ENCODE measurements around the gene CDC42EP4.

The CDC42EP4 gene

DNA sequence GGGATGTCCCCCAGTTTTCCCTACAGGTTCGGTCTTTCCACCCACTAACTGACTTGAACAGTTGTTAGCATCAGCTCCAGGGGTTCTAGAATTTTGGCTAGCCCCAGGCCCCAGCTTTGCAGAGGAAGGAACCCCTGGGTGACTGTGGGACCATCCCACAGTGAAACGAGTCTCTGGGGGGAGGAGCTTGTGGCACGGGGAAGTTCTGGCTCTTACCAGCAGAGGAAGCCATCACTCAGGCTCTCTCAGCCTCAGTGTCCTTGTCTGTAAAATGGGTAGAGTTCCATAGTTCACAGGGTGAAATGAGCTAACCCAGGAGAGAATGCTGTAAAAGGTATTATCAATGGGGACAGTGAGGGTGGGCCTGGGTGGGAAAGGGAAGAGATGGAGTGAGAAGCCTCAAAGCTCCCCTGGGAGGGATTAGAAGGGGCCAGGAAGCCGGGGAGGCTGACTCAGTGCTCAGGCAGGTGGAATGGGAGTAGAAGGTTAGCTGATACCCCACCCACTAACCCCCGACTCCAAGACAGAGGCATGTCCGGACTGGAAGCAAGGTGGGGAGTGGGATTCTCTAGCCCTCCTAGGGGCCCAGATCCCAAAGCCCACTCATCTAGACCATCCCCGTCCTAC lies 30.9 kb upstream of the CDC42EP4 start:
- no peak overlapping the region for H3K27ac ChIP-seq (ENCODE audit: low read length)
- TF ChIP-seq CTCF (IDR thresholded peaks at IDR 0.05; ENCODE audit: low read depth, low read length) (no peak), EZH2phosphoT487 (IDR thresholded peaks at IDR 0.05; ENCODE audit: low read depth) (no peak)
- H3K9me3 ChIP-seq (ENCODE audit: insufficient read depth, low read length) = no peaks in the 10 kb centered on the region
- no peak overlapping the region for H3K4me2 ChIP-seq (ENCODE audit: low read length)
- H4K20me1 ChIP-seq (ENCODE audit: insufficient read depth, low read length) = no peaks in the 10 kb centered on the region
- no peak overlapping the region for H3K9ac ChIP-seq (ENCODE audit: low read length)
- no peaks in the 10 kb centered on the region for H3K4me1 ChIP-seq (ENCODE audit: low read length)
- H3K4me3 ChIP-seq (ENCODE audit: low read length) = no peak overlapping the region
- H2AFZ ChIP-seq (ENCODE audit: low read depth, low read length) = no peak overlapping the region
- H3K27me3 ChIP-seq (ENCODE audit: low read depth, low read length) = peaks cover 6% of the 10 kb centered on the region
- H3K36me3 ChIP-seq (replicated peaks; ENCODE audit: low read depth, low read length) = no peaks in the 10 kb centered on the region
- H3K79me2 ChIP-seq (ENCODE audit: low read length) = no peaks in the 10 kb centered on the region

- no peak overlapping the region for H3K4me2 ChIP-seq (ENCODE audit: low read length)
- H3K4me3 ChIP-seq (ENCODE audit: low read length) = no peak overlapping the region
- H3K27ac ChIP-seq (ENCODE audit: low read length) = no peak overlapping the region
- no peak overlapping the region for H3K9ac ChIP-seq (ENCODE audit: low read length)
- H3K79me2 ChIP-seq (ENCODE audit: low read length) = no peaks in the 10 kb centered on the region
- no peaks in the 10 kb centered on the region for H3K4me1 ChIP-seq (ENCODE audit: low read length)
- no peaks in the 10 kb centered on the region for H3K36me3 ChIP-seq (replicated peaks; ENCODE audit: low read depth, low read length)
- no peaks in the 10 kb centered on the region for H3K9me3 ChIP-seq (ENCODE audit: insufficient read depth, low read length)
- no peaks in the 10 kb centered on the region for H4K20me1 ChIP-seq (ENCODE audit: insufficient read depth, low read length)
- H2AFZ ChIP-seq (ENCODE audit: low read depth, low read length) = no peak overlapping the region
- peaks cover 6% of the 10 kb centered on the region for H3K27me3 ChIP-seq (ENCODE audit: low read depth, low read length)
- TF ChIP-seq EZH2phosphoT487 (IDR thresholded peaks at IDR 0.05; ENCODE audit: low read depth) (no peak), CTCF (IDR thresholded peaks at IDR 0.05; ENCODE audit: low read depth, low read length) (no peak)
Observed at GRCh38 chr17:73342050-73342522, 30.3 kb upstream of the CDC42EP4 start.

DNA sequence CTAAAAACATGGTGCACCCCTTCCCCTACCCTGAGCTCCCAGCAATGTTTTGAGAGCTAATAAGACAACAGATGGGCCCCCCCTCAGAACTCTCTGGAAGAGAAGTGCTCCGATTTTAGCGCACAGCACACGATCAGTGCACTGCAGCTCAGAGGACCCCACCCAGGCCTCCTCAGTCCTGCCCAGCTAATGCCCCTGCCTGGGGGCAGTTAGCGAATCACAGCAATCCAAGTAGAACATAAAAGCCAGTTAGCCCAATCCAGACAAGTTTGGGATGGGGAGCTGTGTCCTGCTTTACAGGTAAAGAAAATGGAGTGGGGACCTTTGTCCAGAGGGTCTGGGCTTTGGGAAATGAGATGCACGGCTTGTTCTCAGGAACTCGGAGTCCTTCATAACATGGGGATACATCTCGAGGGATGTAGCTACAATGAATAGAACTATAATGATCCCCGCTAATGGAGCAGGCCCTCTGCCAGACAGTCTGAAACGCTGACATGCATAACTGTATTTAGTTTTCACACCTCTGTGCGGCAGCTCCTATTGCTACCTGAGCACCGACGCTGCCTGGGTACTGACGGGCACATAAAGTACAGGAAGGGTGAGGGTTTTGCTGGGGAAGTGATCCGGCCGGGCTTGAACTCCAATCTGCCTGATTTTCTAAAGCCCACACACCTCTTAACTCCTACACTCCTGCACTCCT lies 29.7 kb upstream of the CDC42EP4 start:
- no peak overlapping the region for H3K27ac ChIP-seq (ENCODE audit: low read length)
- H3K4me1 ChIP-seq (ENCODE audit: low read length) = no peaks in the 10 kb centered on the region
- H2AFZ ChIP-seq (ENCODE audit: low read depth, low read length) = no peak overlapping the region

More for the DNA sequence above, 29.7 kb upstream of the CDC42EP4 start:
- no peaks in the 10 kb centered on the region for H3K79me2 ChIP-seq (ENCODE audit: low read length)
- no peak overlapping the region for H3K4me3 ChIP-seq (ENCODE audit: low read length)
- no peaks in the 10 kb centered on the region for H3K9me3 ChIP-seq (ENCODE audit: insufficient read depth, low read length)
- H3K9ac ChIP-seq (ENCODE audit: low read length) = no peak overlapping the region
- H3K36me3 ChIP-seq (replicated peaks; ENCODE audit: low read depth, low read length) = no peaks in the 10 kb centered on the region
- TF ChIP-seq EZH2phosphoT487 (IDR thresholded peaks at IDR 0.05; ENCODE audit: low read depth) (no peak), CTCF (IDR thresholded peaks at IDR 0.05; ENCODE audit: low read depth, low read length) (no peak)
- H3K4me2 ChIP-seq (ENCODE audit: low read length) = no peak overlapping the region
- H4K20me1 ChIP-seq (ENCODE audit: insufficient read depth, low read length) = no peaks in the 10 kb centered on the region
- H3K27me3 ChIP-seq (ENCODE audit: low read depth, low read length) = peaks cover 6% of the 10 kb centered on the region
